ENCODE measurements around the gene AZU1.

The AZU1 gene

DNA sequence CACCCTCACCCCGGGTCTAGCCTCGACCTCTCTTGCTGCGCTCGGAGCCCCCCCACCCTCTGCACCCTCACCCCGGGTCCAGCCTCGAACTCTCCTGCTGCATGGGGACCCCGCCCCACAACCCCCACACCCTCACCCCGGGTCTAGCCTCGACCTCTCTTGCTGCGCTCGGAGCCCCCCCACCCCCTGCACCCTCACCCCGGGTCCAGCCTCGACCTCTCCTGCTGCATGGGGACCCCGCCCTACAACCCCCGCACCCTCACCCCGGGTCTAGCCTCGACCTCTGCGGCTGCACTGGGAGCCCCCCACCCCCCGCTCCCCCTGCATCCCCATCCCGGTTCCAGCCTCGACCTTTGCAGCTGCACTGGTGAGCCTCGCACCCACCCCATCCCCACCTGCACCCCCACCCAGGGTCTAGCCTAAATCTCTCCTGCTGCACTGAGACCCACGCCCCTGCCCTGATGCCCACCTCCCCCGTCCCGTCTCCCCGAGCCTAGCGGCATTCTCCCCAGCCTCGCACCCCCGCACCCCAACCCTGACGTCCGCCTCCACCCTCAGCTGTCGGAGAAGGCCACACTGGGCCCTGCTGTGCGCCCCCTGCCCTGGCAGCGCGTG is 33.6 kb downstream of the AZU1 start:
- Mint-ChIP-seq H3K9me3 (no peaks in the 10 kb centered on the region), H3K4me1 (peaks cover 11% of the 10 kb centered on the region), H3K27ac (peak overlapping the region; percentile 75), H3K36me3 (no peaks in the 10 kb centered on the region), H3K4me3 (no peak overlapping the region), H3K27me3 (peaks cover 4% of the 10 kb centered on the region)
- ATAC-seq (ENCODE audit: low read depth) (no peak), DNase-seq (ENCODE audit: low spot score in 2 of 2) (no peak)

DNA sequence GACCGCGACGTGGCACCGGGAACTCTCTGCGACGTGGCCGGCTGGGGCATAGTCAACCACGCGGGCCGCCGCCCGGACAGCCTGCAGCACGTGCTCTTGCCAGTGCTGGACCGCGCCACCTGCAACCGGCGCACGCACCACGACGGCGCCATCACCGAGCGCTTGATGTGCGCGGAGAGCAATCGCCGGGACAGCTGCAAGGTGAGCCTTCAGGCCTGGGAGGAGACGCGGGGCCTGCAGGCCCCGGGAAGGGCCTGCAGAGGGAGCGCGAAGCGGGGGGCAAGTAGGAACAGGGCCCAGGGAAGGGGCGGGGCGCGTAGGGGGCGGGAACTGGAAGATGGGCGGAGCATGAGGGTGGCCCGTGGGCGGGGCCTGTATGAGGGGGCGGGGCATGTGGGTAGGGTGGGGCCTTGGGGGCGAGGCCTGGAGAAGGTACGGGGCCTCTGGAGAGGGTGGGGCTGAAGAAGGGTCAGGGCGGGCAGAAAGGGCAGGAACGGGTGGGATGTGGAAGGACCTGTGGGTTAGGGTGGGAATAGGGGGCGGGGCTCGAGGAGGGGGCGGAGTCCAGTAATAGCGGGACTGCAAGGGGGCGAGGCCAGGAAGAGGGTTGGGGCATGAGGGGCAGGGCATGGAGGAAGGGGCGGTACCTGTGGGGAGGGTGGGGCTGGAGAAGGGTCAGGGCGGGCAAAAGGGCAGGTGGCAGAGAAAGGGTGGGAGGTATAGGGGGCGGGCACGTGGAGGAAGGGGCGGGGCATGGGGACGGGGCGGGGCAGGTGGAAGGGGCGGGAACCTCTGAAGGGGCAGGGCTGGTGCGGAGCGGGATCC is 34.3 kb downstream of the AZU1 start:
- Mint-ChIP-seq H3K27me3 (peaks cover 4% of the 10 kb centered on the region), H3K9me3 (no peaks in the 10 kb centered on the region), H3K4me3 (peak overlapping the region; percentile 69), H3K4me1 (peaks cover 10% of the 10 kb centered on the region), H3K27ac (peak overlapping the region; percentile 67), H3K36me3 (no peaks in the 10 kb centered on the region)
- peak in 1 of 2 donors; percentile 39 for DNase-seq (ENCODE audit: low spot score in 2 of 2)
- ATAC-seq (ENCODE audit: low read depth), result peak; percentile 10

DNA sequence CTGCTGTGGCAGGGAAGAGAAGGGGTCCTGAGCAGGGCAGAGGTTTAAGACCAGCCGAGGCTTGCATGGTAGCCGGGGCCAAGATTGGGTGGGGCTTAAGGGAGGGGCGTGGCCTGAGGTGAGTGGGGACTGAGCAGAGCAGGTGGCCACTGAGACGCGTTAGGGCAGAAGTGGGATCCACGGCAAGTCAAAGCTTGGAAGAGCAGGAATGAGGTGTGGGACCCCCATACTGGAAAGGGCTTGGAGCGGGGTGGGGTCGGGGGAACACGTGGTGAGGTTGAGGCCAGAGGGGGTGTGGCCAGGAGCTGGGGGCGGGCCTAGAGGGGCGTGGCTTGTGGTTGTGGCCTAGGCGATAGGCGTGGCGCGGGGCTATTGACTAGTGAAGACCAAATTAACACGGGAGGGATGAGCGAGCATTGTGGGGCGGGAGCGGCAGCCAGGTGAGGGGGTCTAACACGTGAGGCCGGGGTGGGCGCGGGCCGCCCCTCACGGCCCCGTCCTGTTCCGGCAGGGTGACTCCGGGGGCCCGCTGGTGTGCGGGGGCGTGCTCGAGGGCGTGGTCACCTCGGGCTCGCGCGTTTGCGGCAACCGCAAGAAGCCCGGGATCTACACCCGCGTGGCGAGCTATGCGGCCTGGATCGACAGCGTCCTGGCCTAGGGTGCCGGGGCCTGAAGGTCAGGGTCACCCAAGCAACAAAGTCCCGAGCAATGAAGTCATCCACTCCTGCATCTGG is 35.1 kb downstream of the AZU1 start:
- Mint-ChIP-seq H3K4me1 (peaks cover 9% of the 10 kb centered on the region), H3K27me3 (peaks cover 4% of the 10 kb centered on the region), H3K27ac (peak overlapping the region; percentile 67), H3K4me3 (peak overlapping the region; percentile 69), H3K9me3 (no peaks in the 10 kb centered on the region), H3K36me3 (peaks cover 5% of the 10 kb centered on the region)
- ATAC-seq (ENCODE audit: low read depth) (peak; percentile 48), DNase-seq (ENCODE audit: low spot score in 2 of 2) (peak; percentile 77 to 83)

- H3K36me3 Mint-ChIP-seq, result peaks cover 5% of the 10 kb centered on the region
- H3K4me1 Mint-ChIP-seq, result peaks cover 9% of the 10 kb centered on the region
- no peaks in the 10 kb centered on the region for H3K9me3 Mint-ChIP-seq
- peak overlapping the region; percentile 55 for H3K4me3 Mint-ChIP-seq
- H3K27me3 Mint-ChIP-seq, result peaks cover 4% of the 10 kb centered on the region
- peak overlapping the region; percentile 67 for H3K27ac Mint-ChIP-seq
- DNase-seq (ENCODE audit: low spot score in 2 of 2) (no peak), ATAC-seq (ENCODE audit: low read depth) (no peak)
Observed at GRCh38 chr19:863315-863620, 35.6 kb downstream of the AZU1 start.

GRCh38 chr19:866769-867300 is 39.2 kb downstream of the AZU1 start:
- ATAC-seq (ENCODE audit: low read depth) (no peak), DNase-seq (ENCODE audit: low spot score in 2 of 2) (no peak)
- H3K4me1 Mint-ChIP-seq, result peaks cover 14% of the 10 kb centered on the region
- no peak overlapping the region for H3K4me3 Mint-ChIP-seq
- peaks cover 16% of the 10 kb centered on the region for H3K36me3 Mint-ChIP-seq
- H3K27me3 Mint-ChIP-seq, result peaks cover 4% of the 10 kb centered on the region
- H3K27ac Mint-ChIP-seq, result no peak overlapping the region
- no peaks in the 10 kb centered on the region for H3K9me3 Mint-ChIP-seq

DNA sequence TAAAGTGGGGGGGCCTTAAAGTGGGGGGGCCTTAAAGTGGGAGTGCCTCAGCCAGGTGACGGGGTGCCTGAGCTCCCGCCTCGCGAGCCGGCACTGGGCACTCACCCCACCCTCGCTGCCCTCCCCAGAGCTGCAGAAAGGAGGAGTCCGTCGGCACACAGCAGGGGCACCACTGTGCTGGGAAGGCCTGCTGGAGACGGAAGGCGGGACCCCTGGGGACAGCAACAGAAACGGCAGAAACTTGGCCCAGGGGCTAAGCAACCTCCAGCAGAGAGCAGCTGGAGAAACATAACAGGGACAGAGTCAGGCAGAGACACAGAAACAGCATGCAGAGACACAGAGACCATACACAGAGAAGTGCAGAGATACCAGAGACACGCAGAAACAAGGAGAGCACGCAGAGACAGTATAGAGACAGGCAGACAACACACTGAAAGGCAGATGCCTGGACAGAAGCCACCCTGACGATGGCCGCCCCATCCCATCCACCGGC is 39.7 kb downstream of the AZU1 start:
- H3K36me3 Mint-ChIP-seq, result peaks cover 16% of the 10 kb centered on the region
- H3K4me3 Mint-ChIP-seq, result no peak overlapping the region
- H3K9me3 Mint-ChIP-seq, result no peaks in the 10 kb centered on the region
- peaks cover 17% of the 10 kb centered on the region for H3K4me1 Mint-ChIP-seq
- no peak for ATAC-seq (ENCODE audit: low read depth)
- no peak overlapping the region for H3K27ac Mint-ChIP-seq
- DNase-seq (ENCODE audit: low spot score in 2 of 2), result no peak
- H3K27me3 Mint-ChIP-seq, result peaks cover 4% of the 10 kb centered on the region

GRCh38 chr19:867855-868457 is 40.3 kb downstream of the AZU1 start:
- DNase-seq (ENCODE audit: low spot score in 2 of 2) (no peak), ATAC-seq (ENCODE audit: low read depth) (no peak)
- peaks cover 16% of the 10 kb centered on the region for H3K4me1 Mint-ChIP-seq
- H3K9me3 Mint-ChIP-seq, result no peaks in the 10 kb centered on the region
- no peak overlapping the region for H3K27ac Mint-ChIP-seq
- no peak overlapping the region for H3K4me3 Mint-ChIP-seq
- H3K36me3 Mint-ChIP-seq, result peaks cover 16% of the 10 kb centered on the region
- H3K27me3 Mint-ChIP-seq, result no peaks in the 10 kb centered on the region

DNA sequence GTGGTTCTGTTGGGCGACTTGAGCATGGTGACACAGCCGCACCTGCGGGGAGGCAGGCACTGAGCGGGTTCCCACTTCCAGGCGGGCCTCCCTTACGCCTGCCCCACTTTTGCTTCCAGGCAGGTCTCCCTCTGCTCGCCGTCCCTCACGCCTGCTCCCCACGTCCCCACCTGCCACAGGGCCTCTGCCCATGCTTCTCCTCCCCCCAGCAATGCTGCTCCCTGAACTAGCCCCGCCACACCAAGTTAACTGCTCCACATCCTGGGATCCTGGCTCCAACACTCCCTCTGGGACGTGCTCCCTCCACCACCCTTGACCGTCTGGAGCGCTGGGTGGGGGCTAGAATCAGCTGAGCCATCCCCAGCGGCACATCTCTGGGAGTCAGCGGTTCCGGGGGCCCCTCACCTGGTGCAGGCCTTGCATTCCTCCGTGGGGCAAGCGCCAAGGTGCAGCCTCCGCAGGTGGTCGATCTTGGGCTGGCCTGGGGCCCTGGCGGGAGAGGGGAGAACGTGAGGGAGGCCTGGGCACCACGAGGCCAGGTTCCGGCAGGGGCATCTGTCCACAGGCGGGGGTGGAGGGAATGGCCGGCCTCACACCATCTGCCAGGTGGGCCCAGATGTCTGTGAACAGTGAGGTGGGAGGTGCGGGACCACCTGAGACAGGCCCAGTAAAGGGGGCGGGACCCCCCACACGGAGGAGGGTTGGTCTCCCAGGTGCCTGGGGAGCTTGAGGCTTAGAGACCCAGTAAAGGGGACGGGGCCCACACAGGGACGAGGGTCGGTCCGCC is 41.0 kb downstream of the AZU1 start:
- no peak overlapping the region for H3K27ac Mint-ChIP-seq
- DNase-seq (ENCODE audit: low spot score in 2 of 2), result no peak
- no peak for ATAC-seq (ENCODE audit: low read depth)
- H3K4me1 Mint-ChIP-seq, result peaks cover 16% of the 10 kb centered on the region
- no peak overlapping the region for H3K4me3 Mint-ChIP-seq
- H3K27me3 Mint-ChIP-seq, result no peaks in the 10 kb centered on the region
- peaks cover 16% of the 10 kb centered on the region for H3K36me3 Mint-ChIP-seq
- H3K9me3 Mint-ChIP-seq, result no peaks in the 10 kb centered on the region

DNA sequence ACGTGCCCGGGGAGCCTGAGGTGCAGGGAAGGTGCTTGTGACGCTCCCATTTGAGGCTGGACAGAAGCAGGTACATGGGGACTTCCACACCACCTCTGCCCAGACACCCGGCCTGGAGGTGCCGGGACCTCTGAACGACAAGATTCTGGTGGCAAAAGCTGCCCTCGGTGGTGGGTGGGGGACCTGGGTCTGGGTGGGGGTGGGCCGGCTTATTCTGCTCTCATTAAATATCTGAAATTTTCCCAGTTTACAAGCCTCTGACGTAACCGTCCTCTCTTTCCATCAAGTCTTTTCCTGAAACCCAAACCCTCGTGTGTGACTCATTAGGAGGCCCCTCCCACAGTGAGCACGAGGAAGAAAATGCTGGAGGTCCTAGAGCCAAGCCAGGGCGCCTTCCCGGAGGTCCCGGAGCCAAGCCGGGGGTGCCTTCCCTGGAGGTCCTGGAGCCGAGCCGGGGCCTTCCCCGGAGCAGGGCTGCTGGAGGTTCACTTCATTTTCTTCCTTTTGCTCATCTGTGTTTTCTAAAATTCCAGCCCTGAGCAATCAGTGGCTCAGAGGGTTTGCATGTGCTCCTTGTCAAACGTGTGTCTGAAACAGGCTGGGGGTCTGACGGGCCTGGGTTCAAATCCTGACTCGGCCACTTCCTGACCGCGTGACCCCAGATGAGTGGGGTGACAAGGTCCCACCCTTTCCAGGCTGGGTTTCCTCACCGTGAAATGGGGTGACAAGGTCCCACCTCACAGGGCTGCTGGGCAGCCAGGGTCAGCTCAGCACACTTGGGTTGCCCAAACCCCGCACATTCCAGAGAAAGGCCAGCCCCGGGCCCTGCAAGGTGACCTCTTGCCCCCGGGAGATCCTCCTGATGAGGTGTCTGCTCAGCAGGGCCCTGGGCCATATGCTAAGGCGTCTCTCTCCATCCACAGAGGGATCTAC is 41.9 kb downstream of the AZU1 start:
- Mint-ChIP-seq H3K27me3 (no peaks in the 10 kb centered on the region), H3K4me3 (no peak overlapping the region), H3K9me3 (no peaks in the 10 kb centered on the region), H3K27ac (peak overlapping the region; percentile 76), H3K36me3 (peaks cover 16% of the 10 kb centered on the region), H3K4me1 (peaks cover 16% of the 10 kb centered on the region)
- no peak for ATAC-seq (ENCODE audit: low read depth)
- no peak for DNase-seq (ENCODE audit: low spot score in 2 of 2)

GRCh38 chr19:870314-870713 is 42.7 kb downstream of the AZU1 start:
- H3K27me3 Mint-ChIP-seq, result no peaks in the 10 kb centered on the region
- H3K4me3 Mint-ChIP-seq, result peak overlapping the region; percentile 45
- DNase-seq (ENCODE audit: low spot score in 2 of 2) (no peak), ATAC-seq (ENCODE audit: low read depth) (no peak)
- H3K27ac Mint-ChIP-seq, result peak overlapping the region; percentile 76
- H3K9me3 Mint-ChIP-seq, result no peaks in the 10 kb centered on the region
- H3K4me1 Mint-ChIP-seq, result peaks cover 13% of the 10 kb centered on the region
- peaks cover 16% of the 10 kb centered on the region for H3K36me3 Mint-ChIP-seq

DNA sequence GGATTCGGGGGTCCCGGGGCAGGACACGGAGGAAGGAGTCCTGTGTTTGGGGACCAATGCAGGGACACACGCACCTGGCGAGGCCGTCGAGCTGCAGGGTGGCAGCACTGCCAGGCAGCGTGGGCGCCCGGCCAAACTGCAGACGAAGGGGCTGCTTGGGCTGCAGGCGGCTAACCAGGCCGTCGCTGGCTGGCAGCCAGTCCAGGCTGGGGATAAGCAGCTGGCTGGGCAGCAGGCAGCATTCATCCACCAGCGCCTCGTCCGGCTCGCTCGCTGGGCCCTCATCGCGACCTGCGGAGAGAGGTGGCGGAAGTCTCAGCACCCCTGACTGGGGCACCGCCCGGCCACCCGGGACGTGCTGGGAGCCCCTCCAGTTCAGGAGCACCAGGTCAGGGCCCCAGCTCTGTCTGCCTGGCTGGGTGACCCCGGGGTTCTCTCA is 43.3 kb downstream of the AZU1 start:
- ATAC-seq (ENCODE audit: low read depth), result no peak
- Mint-ChIP-seq H3K36me3 (peaks cover 16% of the 10 kb centered on the region), H3K4me3 (no peak overlapping the region), H3K4me1 (peaks cover 15% of the 10 kb centered on the region), H3K27me3 (no peaks in the 10 kb centered on the region), H3K9me3 (no peaks in the 10 kb centered on the region), H3K27ac (peak overlapping the region; percentile 90)
- DNase-seq (ENCODE audit: low spot score in 2 of 2), result no peak

GRCh38 chr19:871446-872265 is 44.0 kb downstream of the AZU1 start:
- H3K4me3 Mint-ChIP-seq, result peak overlapping the region; percentile 88
- H3K27me3 Mint-ChIP-seq, result no peaks in the 10 kb centered on the region
- no peaks in the 10 kb centered on the region for H3K9me3 Mint-ChIP-seq
- DNase-seq (ENCODE audit: low spot score in 2 of 2), result no peak
- peak overlapping the region; percentile 90 for H3K27ac Mint-ChIP-seq
- H3K4me1 Mint-ChIP-seq, result peaks cover 17% of the 10 kb centered on the region
- no peak for ATAC-seq (ENCODE audit: low read depth)
- peaks cover 16% of the 10 kb centered on the region for H3K36me3 Mint-ChIP-seq

All from memory B cell (primary cell).